ENCODE data around the gene POU2F3. TPM values are rescaled to one million over a fixed set of nuclear protein-coding genes. Genes with fewer than 3 reads are reported as not detected.

Gene POU2F3
- total RNA-seq, 1 donor from 2014 or later = 1.4 TPM

GRCh38 chr11:120254788-120255518, 15.0 kb downstream of the POU2F3 start:
- DNase-seq (ENCODE audit: low read depth) = no peak
- no peak overlapping the region for H3K4me3 ChIP-seq (ENCODE audit: low read depth, low read length)
- TF ChIP-seq CTCF (conservative IDR thresholded peaks at IDR 0.05; ENCODE audit: low read depth, low read length) = no peak

- TF ChIP-seq CTCF (conservative IDR thresholded peaks at IDR 0.05; ENCODE audit: low read depth, low read length) = no peak
- H3K4me3 ChIP-seq (ENCODE audit: low read depth, low read length) = no peak overlapping the region
- DNase-seq (ENCODE audit: low read depth) = no peak
Measured at GRCh38 chr11:120255519-120255866, 15.6 kb downstream of the POU2F3 start.

- no peak for DNase-seq (ENCODE audit: low read depth)
- no peak overlapping the region for H3K4me3 ChIP-seq (ENCODE audit: low read depth, low read length)
- TF ChIP-seq CTCF (conservative IDR thresholded peaks at IDR 0.05; ENCODE audit: low read depth, low read length) = no peak
Measured at GRCh38 chr11:120256178-120256577, 16.2 kb downstream of the POU2F3 start.

- no peak overlapping the region for H3K4me3 ChIP-seq (ENCODE audit: low read depth, low read length)
- no peak for DNase-seq (ENCODE audit: low read depth)
- no peak for TF ChIP-seq CTCF (conservative IDR thresholded peaks at IDR 0.05; ENCODE audit: low read depth, low read length)
Measured at GRCh38 chr11:120256779-120257178, 16.8 kb downstream of the POU2F3 start.

- no peak for DNase-seq (ENCODE audit: low read depth)
- H3K4me3 ChIP-seq (ENCODE audit: low read depth, low read length) = no peak overlapping the region
- TF ChIP-seq CTCF (conservative IDR thresholded peaks at IDR 0.05; ENCODE audit: low read depth, low read length) = no peak
Measured at GRCh38 chr11:120257346-120257745, 17.4 kb downstream of the POU2F3 start.

GRCh38 chr11:120258661-120259060, 18.7 kb downstream of the POU2F3 start:
- H3K4me3 ChIP-seq (ENCODE audit: low read depth, low read length) = no peak overlapping the region
- no peak for TF ChIP-seq CTCF (conservative IDR thresholded peaks at IDR 0.05; ENCODE audit: low read depth, low read length)
- DNase-seq (ENCODE audit: low read depth) = no peak

GRCh38 chr11:120259241-120259640, 19.3 kb downstream of the POU2F3 start:
- no peak for TF ChIP-seq CTCF (conservative IDR thresholded peaks at IDR 0.05; ENCODE audit: low read depth, low read length)
- no peak for DNase-seq (ENCODE audit: low read depth)
- H3K4me3 ChIP-seq (ENCODE audit: low read depth, low read length) = no peak overlapping the region

Data from epithelial cell of proximal tubule (primary cell).